Measurements from ENCODE around the gene FIS1.
"Not testable (repeated sequence)": the region's sequence is repeated elsewhere in the genome, so short reads cannot be mapped to it uniquely, and the experiment has no call there.

- not testable (repeated sequence) for TF ChIP-seq CTCF, POLR2A (IDR thresholded peaks at IDR 0.05)
Measured at GRCh38 chr7:101292566-101292965, 47.7 kb upstream of the FIS1 start.
